Hypothalamus (tissue), 51 donors: ENCODE results near the gene PDILT.

Experiments used
- DNase-seq, 51 donors: peaks; one replicate each; lab custom pipeline; 2025; lab: John Stamatoyannopoulos, UW

Gene PDILT

DNA sequence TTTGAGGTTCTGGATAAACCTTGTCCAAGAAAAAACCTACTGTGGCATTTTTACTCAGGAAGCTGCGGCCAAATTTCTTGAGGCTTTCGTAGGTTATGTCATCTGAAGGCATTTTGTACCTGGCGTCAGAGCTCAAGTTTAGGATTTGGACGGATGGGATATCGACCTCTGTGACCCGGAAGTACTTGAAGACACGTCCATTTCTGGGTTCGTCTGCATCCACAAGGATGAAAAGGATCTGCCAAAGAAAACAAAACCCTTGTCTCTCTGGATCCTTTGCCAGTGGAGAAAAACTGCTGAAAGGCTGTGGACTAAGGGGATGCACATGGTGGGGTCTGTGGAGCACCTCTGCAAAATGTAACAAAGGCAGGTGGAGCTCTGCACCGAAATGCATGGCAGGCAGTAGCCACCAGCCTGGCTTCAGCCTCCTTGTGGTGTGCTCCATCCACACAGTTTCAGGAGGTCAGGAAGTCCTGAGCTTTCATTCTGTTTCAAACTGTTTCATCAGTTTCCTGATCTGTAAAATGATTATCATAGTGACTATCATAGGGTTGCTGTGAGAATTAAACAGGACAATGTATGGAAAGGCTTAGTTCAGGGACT lies 35.0 kb downstream of the PDILT start:
- DNase-seq: no peak

GRCh38 chr16:20364051-20364450 lies 40.5 kb downstream of the PDILT start:
- no peak for DNase-seq

DNA sequence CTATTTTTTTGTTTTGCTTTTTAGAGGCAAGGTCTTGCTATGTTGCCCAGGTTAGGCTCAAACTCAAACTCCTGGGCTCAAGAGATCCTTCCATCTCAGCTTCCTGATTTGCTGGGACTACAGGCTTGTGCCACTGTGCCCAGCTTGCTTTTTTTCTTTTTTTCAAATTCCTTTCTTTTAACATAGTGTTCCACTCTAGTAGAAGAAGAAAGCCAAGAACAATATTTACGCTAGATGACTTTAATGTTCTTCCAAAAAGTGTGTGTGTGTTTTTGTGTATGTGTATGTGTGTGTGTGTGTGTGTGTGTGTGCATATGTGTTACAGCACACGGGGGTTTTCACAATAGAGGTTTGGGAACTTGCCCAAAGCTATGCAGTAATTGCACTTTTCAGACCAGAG lies 41.3 kb downstream of the PDILT start:
- no peak for DNase-seq

- peak in 1 of 51 donors; percentile 0 for DNase-seq
These were observed 44.5 kb downstream of the PDILT start for GRCh38 chr16:20359997-20360396.

GRCh38 chr16:20355114-20355782 lies 49.3 kb downstream of the PDILT start:
- DNase-seq: no peak

- DNase-seq: no peak
These were observed 51.2 kb downstream of the PDILT start for GRCh38 chr16:20353379-20353778.

- DNase-seq: no peak
These were observed 51.9 kb downstream of the PDILT start, which contains the start of gene UMOD for GRCh38 chr16:20352615-20353014. Gene UMOD, minus strand, starts transcription at chr16:20352715. Its CDS starts 1,978 bp downstream, at chr16:20350737.

DNA sequence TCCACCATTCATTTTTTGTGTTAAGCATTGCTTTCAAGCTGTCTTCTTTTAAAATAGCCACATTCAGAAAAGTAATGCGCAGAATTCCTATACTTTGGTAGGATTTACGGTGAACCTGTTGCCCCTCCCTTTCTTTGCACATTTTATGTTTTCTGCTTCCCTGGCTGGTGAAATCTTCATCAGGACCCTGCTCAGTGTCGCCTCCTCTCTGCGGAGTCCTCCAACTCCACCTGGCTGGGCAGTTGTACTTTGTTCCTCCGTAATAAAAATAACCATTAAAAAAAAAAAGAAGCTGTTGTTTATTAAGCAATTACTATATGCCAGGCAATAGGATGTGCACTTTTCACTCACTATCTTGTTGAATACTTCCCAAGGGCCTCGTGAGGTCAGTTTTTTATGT lies 54.9 kb downstream of the PDILT start:
- DNase-seq: no peak

DNA sequence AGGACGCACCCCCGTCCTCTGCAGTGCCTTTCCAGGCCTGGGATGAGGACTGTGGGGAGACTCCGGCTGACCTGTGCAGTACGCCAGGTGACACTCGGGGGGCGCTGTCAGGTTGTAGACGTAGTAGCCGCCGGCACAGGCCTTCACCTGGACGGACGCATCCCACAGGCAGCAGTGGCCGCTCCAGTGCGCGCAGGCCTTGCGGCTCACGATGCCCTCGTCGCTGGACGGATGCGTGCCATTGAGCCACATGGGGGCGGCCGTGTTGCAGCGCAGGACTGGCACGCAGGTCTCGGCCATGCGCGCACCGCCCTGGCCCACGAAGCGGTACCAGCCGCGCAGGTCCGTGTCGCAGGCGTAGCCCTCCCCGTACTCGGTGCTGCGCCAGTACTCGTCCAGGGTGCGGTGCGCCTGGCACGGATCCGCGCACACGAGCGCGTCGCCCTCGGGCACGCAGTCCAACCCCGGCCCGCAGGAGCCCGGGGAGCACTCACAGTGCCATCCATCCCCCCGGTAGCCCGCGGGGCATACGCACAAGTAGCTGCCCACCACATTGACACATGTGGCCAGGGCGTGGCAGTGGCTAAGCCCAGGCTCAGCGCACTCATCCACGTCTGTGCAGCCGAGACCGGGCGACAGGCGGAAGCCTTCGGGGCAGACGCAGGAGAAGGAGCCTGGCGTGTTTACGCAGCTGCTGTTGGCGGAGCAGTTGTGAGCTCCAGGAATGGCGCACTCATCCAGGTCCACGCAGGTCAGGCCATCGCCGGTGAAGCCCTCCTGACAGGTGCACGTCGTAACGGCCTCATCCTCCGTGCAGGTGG lies 56.0 kb downstream of the PDILT start:
- peak in 2 of 51 donors; percentile 1 to 2 for DNase-seq

DNA sequence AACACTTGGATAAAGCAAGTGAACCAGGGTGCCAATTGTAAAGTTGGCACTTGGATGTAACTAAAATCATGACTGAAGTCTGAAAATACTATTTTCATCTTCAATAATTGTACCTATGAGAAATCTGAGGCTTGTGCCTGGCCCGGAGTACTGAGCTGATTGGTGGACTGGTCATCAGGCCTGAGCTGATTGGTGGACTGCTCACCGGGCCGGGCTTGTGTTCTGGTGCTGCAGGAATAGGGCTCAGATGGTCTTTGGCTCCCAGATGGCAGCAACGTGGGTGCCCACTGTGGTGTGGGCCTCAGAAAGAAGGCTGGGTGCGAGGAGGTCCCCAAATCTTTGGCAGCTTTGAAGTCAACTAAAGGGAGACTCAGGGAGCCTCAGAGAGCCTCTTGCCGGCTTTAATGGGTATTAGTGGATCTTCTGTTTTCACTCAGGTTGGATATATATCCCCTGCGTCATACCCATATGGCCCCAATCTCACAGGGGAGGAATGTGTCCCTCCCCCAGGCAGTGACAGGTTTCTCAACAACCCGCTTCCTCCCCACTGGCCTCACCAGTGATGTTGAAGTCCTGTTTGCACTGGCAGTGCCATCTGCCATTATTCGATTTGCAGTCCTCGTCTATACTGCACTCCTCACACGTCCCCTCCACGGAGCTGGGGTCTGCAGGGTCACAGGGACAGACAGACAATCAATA lies 56.7 kb downstream of the PDILT start:
- DNase-seq: no peak

DNA sequence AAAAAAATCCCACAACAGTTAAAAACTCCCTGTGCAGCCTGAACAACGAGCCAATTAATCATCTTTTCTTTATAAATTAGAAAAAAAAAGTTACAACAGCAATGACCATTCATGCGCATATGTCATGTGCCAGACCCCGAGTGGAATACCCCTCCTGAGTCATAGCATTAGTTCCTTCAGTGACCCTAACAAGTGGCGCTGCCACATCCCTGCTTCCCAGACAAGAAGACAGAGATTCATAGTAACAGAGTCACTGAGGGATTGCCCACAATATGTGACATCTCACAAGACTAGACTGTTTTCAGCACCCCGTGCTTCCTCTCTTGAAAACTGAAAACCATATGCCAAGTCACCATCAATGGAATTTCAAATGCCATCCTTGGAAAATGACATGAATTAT lies 59.9 kb downstream of the PDILT start:
- no peak for DNase-seq

DNA sequence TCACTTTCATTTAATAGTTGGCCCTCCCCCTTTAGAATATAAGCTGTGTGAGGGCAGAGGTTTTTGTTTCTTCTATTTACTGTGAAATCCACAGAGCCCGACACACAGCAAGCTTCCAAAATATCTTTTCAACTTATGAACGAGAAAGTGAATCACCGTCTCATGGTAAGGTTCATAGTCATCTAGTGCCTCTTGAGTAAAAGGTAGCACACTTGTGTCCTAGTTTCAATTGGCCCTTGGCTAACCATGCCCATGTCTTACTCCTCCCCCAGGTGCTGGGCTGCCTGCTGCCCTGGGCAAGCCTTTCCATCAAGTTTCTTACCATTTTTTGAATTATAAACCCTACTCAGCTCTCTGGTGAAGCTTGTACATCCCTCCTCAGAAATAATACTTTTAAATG lies 64.8 kb downstream of the PDILT start:
- DNase-seq: no peak

- no peak for DNase-seq
These were observed 67.6 kb downstream of the PDILT start for GRCh38 chr16:20336955-20337354.

- DNase-seq: no peak
These were observed 70.1 kb downstream of the PDILT start for GRCh38 chr16:20334396-20334795.

GRCh38 chr16:20333120-20333519 lies 71.4 kb downstream of the PDILT start:
- DNase-seq: no peak

DNA sequence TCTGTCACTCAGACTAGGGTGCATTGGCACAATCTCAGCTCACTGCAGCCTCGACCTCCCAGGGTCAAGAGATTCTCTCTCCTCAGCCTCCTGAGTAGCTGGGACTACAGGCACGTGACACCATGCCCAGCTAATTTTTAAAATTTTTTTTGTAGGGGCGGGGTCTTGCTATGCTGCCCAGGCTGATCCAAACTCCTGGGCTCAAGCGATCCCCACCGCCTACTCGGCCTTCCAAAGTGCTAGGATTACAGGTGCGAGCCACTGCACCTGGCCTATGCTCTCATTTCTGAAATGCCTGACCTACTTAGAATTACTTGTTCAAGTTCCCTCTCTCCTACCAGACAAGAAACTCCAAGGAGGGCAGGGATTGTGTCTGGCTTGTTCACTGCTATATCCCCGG lies 72.1 kb downstream of the PDILT start:
- no peak for DNase-seq

GRCh38 chr16:20331635-20332034 lies 72.9 kb downstream of the PDILT start:
- no peak for DNase-seq

DNA sequence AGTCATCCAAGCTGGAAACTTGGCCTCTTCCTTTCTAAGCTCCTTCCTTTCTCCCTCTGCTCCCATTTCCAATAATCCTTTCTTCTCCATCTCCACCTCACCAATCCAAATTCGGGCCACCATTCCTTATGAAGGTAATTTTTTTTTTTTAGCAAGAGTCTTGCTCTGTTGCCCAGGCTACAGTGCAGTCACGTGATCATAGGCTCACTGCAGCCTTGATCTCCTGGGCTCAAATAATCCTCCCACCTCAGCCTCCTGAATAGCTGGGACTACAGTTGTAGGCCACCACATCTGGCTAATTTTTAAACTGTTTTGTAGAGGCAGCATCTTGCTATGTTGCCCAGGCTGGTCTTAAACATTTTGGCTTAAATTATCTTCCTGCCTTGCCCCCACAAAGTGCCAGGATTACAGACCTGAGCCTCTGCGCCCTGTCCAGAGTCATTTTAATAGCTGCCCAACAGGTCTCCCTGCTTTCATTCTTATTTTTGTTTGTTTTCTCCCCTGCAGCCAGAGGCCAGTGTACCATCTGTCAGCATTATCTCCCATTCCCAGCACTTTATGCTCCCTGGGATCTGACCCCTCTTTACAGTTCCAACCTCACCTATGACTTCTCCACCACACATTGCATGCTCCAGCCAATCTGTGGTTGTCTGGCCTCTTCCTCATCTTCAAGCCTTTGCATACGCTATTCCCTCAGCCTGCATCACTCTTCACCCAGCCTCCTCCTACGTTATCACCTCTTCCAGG lies 75.0 kb downstream of the PDILT start:
- no peak for DNase-seq

DNA sequence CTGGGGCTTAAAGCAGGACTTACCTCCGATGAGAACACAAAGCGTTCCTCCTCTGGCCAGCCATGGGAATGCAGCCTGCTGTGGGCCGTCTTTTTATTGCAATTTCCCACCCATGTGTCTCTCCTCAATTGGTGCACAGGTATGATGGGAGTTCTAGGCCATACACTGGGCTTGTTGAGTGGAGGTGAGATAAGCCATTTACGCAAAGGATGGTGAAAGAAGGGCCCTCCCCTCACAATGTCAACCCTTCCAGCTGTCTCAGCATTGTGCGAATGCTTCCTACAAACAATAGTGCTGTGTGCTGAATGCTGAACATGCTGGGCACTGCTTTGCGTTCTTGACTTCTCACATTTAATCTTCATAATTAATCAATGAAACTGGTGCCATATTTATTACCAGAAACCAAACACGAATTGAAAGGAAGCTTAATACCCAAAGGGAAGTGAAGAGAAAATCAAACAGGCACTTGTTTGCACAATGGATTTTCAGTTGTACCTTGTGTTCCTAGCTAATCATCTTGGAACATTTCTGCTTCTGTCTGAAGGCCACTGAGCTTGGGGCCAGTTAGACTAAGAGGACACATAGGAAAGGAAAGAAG lies 77.0 kb downstream of the PDILT start, which contains the start of gene GP2:
TSS of gene GP2 (minus strand) at position 70 of the 598 bp plus-strand sequence. CDS start 1,082 bp downstream, outside the sequence.
- no peak for DNase-seq

DNA sequence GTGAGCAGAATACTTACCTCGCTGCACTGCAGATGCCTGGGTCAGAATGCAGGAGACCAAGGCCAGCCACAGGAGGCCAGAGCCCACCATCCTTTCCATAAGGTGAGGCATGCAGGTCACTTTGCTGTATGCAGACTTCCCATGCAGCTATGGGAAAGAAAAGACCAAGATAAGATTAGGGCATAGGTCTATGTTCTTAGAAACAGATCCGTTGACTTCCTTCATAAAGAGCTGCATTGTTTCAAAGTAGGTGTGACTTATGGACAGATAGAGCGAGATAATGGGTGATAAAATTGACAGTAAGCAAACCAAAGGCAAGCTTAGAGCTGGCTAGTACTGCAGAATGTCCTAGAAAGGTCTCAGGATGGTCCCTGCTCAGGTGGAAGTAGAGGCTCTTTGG lies 78.2 kb downstream of the PDILT start:
- DNase-seq: no peak
